ENCODE data around the gene GPC3. TPM values are rescaled to one million over a fixed set of nuclear protein-coding genes. Genes with fewer than 3 reads are reported as not detected.

Gene GPC3
- total RNA-seq, 1 experiment from 2014 or later: 233 TPM

DNA sequence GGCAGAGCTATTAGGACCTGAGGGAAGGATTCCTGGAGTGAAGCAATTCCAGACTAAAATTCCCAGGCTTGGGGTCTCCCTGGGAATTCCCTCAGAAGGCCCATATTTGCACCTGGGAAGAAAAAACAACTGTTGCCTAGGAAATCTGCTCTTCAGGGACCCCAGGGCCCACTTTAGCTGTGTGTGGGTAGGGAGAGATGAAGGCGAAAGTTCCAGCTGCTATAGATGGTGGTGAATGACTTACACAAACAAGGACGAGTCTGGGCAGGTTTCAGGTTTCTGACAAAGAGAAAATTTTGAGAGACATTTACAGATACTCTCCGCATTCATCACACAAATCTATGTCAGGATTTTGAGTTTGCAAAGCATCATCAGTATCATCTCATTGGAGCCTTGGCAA lies 126.1 kb downstream of the GPC3 start:
- H3K9me3 ChIP-seq: no peaks in the 10 kb centered on the region
- Mint-ChIP-seq H3K4me3 (ENCODE audit: unreplicated experiment) (no peak overlapping the region), H3K4me1 (ENCODE audit: low read depth, unreplicated experiment) (peaks cover 9% of the 10 kb centered on the region), H3K36me3 (ENCODE audit: insufficient read depth, unreplicated experiment) (peaks cover 5% of the 10 kb centered on the region), H3K27me3 (ENCODE audit: insufficient read depth, unreplicated experiment) (no peaks in the 10 kb centered on the region), H3K27ac (ENCODE audit: unreplicated experiment) (no peak overlapping the region), H3K9me3 (ENCODE audit: unreplicated experiment) (no peaks in the 10 kb centered on the region)
- H3K27me3 ChIP-seq (replicated peaks; ENCODE audit: control insufficient read depth, insufficient read depth, low read length): no peaks in the 10 kb centered on the region
- ChIA-PET CTCF (no interaction called here), POLR2A (no interaction called here)
- no peaks in the 10 kb centered on the region for H3K4me1 ChIP-seq
- H3K4me3 ChIP-seq (ENCODE audit: low read depth, low read length): no peak overlapping the region
- BruUV-seq (replicated peaks): no TSS peak
- H3K36me3 ChIP-seq (ENCODE audit: control insufficient read depth, insufficient read depth, low read length): no peaks in the 10 kb centered on the region
- TF ChIP-seq, protein P1, sequence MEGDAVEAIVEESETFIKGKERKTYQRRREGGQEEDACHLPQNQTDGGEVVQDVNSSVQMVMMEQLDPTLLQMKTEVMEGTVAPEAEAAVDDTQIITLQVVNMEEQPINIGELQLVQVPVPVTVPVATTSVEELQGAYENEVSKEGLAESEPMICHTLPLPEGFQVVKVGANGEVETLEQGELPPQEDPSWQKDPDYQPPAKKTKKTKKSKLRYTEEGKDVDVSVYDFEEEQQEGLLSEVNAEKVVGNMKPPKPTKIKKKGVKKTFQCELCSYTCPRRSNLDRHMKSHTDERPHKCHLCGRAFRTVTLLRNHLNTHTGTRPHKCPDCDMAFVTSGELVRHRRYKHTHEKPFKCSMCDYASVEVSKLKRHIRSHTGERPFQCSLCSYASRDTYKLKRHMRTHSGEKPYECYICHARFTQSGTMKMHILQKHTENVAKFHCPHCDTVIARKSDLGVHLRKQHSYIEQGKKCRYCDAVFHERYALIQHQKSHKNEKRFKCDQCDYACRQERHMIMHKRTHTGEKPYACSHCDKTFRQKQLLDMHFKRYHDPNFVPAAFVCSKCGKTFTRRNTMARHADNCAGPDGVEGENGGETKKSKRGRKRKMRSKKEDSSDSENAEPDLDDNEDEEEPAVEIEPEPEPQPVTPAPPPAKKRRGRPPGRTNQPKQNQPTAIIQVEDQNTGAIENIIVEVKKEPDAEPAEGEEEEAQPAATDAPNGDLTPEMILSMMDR (IDR thresholded peaks at IDR 0.05; ENCODE audit: insufficient read depth in 1 of 2, low read depth in 1 of 2, low read length in 1 of 2, severe bottlenecking in 1 of 2, unreplicated experiment in 1 of 2): no peak
- DNase-seq: no peak
- intact Hi-C loops (cut with micrococcal nuclease; ENCODE audit: unreplicated experiment): no loop called here

DNA sequence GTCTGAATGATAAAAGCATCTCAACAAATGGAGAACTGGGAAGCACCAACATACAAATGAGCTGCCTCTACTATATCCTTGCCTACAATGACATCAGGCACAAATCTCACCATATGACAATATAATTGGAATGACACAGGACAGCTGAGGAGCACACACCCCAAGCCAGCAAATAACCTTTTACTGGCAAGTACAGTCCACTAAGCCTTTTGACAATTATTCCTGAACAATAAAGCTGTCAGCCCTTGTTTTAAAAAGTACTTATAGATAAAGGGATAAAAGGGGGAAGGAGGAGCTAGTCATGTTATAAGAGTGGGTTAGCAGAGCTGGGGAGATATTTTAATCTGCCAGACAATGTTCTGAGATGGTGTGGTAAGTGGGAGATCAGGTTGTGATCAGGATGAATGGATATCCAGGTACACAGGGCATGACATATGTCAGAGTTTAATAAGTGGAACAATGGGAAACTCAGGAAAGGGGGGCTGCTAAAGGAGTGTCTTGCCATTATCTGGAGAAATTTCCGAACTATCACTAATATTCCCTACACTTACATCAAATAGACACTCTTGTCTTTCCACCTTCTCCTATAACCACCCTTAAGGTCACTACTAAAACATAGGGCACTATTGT lies 127.6 kb downstream of the GPC3 start:
- no TSS peak for BruUV-seq (replicated peaks)
- H3K4me1 ChIP-seq: no peaks in the 10 kb centered on the region
- no peaks in the 10 kb centered on the region for H3K9me3 Mint-ChIP-seq (ENCODE audit: unreplicated experiment)
- H3K4me3 ChIP-seq (ENCODE audit: low read depth, low read length): no peak overlapping the region
- H3K4me3 Mint-ChIP-seq (ENCODE audit: unreplicated experiment): no peak overlapping the region
- H3K9me3 ChIP-seq: no peaks in the 10 kb centered on the region
- H3K36me3 Mint-ChIP-seq (ENCODE audit: insufficient read depth, unreplicated experiment): peaks cover 5% of the 10 kb centered on the region
- H3K27ac Mint-ChIP-seq (ENCODE audit: unreplicated experiment): no peak overlapping the region
- TF ChIP-seq, protein P1 (IDR thresholded peaks at IDR 0.05; ENCODE audit: insufficient read depth in 1 of 2, low read depth in 1 of 2, low read length in 1 of 2, severe bottlenecking in 1 of 2, unreplicated experiment in 1 of 2): no peak
- H3K27me3 ChIP-seq (replicated peaks; ENCODE audit: control insufficient read depth, insufficient read depth, low read length): no peaks in the 10 kb centered on the region
- no peaks in the 10 kb centered on the region for H3K27me3 Mint-ChIP-seq (ENCODE audit: insufficient read depth, unreplicated experiment)
- POLR2A ChIA-PET: no interaction called here
- H3K4me1 Mint-ChIP-seq (ENCODE audit: low read depth, unreplicated experiment): peaks cover 9% of the 10 kb centered on the region
- no peak for DNase-seq
- CTCF ChIA-PET: interaction anchor here (0.6 kb wide), 1 partner anchor 1628 kb away, joined by 3 read pairs; no protein-coding TSS in a partner anchor
- intact Hi-C loops (cut with micrococcal nuclease; ENCODE audit: unreplicated experiment): no loop called here
- H3K36me3 ChIP-seq (ENCODE audit: control insufficient read depth, insufficient read depth, low read length): no peaks in the 10 kb centered on the region

DNA sequence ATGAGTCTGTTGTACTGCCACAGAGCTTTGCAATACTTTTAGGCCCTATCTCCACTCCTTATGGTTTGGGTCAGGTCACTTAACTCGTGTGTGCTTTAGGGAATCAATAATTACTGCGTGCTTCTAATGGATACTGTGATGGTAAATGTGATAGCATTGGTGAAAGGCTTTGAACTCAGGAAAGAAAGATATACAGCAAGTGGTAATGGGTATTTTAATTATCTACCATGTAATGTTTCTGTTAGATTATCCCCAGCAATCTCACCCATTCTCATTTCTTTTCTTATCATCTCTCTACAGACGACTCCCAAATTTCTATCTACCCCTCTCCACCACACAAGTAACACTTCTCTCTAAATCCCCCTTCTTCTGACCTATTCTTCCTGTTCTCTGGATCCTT lies 128.6 kb downstream of the GPC3 start:
- DNase-seq: no peak
- TF ChIP-seq, protein P1 (IDR thresholded peaks at IDR 0.05; ENCODE audit: insufficient read depth in 1 of 2, low read depth in 1 of 2, low read length in 1 of 2, severe bottlenecking in 1 of 2, unreplicated experiment in 1 of 2): no peak
- Histone ChIP-seq H3K4me1 (no peaks in the 10 kb centered on the region), H3K27me3 (replicated peaks; ENCODE audit: control insufficient read depth, insufficient read depth, low read length) (no peaks in the 10 kb centered on the region), H3K36me3 (ENCODE audit: control insufficient read depth, insufficient read depth, low read length) (no peaks in the 10 kb centered on the region), H3K9me3 (no peaks in the 10 kb centered on the region), H3K4me3 (ENCODE audit: low read depth, low read length) (no peak overlapping the region)
- Mint-ChIP-seq H3K27me3 (ENCODE audit: insufficient read depth, unreplicated experiment) (no peaks in the 10 kb centered on the region), H3K4me1 (ENCODE audit: low read depth, unreplicated experiment) (peaks cover 9% of the 10 kb centered on the region), H3K4me3 (ENCODE audit: unreplicated experiment) (no peak overlapping the region), H3K9me3 (ENCODE audit: unreplicated experiment) (no peaks in the 10 kb centered on the region), H3K27ac (ENCODE audit: unreplicated experiment) (no peak overlapping the region), H3K36me3 (ENCODE audit: insufficient read depth, unreplicated experiment) (peaks cover 4% of the 10 kb centered on the region)
- POLR2A ChIA-PET: no interaction called here
- no TSS peak for BruUV-seq (replicated peaks)
- intact Hi-C loops (cut with micrococcal nuclease; ENCODE audit: unreplicated experiment): no loop called here
- CTCF ChIA-PET: no interaction called here
